HG02852 (cell line): Measurements from ENCODE around the gene DPP9.

Source experiments
- ATAC-seq: cut with Tn5 transposase; IDR thresholded peaks from one replicate; pipeline ENCODE4 v1.9.1; 2021; ENCODE audit warnings: mild to moderate bottlenecking, moderate library complexity; ENCODE audit not compliant: unreplicated experiment

DPP9 gene

DNA sequence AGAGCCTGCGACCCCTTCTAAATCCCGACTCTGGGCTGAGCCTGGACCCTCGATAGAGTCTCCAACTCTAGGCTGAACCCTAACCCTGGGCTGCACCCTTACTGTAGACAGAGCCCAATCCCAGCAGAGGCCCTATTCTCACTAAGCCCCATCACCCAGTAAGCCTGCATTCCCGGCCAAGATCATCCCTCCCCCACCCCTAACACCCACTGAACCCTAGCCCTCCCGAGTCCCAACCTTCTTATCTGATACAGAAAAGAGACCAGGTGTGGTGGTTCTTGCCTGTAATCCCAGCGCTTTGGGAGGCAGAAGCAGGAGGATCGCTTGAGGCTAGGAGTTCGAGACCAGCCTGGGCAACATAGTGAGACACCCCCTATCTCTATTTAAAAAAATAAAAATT lies 86.9 kb downstream of the DPP9 start:
- ATAC-seq: no peak

GRCh38 chr19:4636151-4636717 lies 87.4 kb downstream of the DPP9 start:
- no peak for ATAC-seq

GRCh38 chr19:4635754-4636116 lies 87.9 kb downstream of the DPP9 start:
- no peak for ATAC-seq

- ATAC-seq: no peak
These were observed 90.3 kb downstream of the DPP9 start for GRCh38 chr19:4633140-4633967.
